GM21390 (cell line): Measurements from ENCODE around the gene PAQR5.
"Not testable (repeated sequence)": the region's sequence is repeated elsewhere in the genome, so short reads cannot be mapped to it uniquely, and the experiment has no call there.

Source experiments
- ATAC-seq: cut with Tn5 transposase; IDR thresholded peaks from one replicate; pipeline ENCODE4 v1.9.1; 2021; ENCODE audit not compliant: unreplicated experiment

PAQR5 gene

GRCh38 chr15:69346112-69346511 lies 47.4 kb downstream of the PAQR5 start:
- no peak for ATAC-seq

- ATAC-seq, result no peak
Observed at GRCh38 chr15:69351333-69351732, 52.6 kb downstream of the PAQR5 start.

DNA sequence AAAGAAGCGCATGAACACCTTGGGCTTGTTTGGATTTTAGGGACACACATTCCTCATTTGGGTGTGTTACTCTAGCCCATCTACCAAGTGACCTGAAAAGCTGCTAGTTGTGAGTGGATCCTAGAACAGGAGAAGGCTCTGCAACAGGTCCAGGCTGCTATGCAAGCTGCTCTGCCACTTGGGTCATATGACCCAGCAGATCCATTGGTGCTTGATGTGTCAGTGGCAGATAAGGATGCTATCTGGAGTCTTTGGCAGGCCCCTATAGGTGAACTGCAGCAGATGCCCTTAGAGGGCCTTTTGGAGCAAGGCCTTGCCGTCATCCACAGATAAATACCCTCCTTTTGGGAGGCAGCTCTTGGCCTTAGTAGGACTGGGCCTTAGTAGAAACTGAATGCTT lies 53.2 kb downstream of the PAQR5 start:
- no peak for ATAC-seq

GRCh38 chr15:69357773-69358771 lies 59.4 kb downstream of the PAQR5 start:
- ATAC-seq, result no peak

GRCh38 chr15:69358850-69359249 lies 60.1 kb downstream of the PAQR5 start:
- no peak for ATAC-seq

GRCh38 chr15:69359722-69360121 lies 61.0 kb downstream of the PAQR5 start:
- ATAC-seq, result no peak

DNA sequence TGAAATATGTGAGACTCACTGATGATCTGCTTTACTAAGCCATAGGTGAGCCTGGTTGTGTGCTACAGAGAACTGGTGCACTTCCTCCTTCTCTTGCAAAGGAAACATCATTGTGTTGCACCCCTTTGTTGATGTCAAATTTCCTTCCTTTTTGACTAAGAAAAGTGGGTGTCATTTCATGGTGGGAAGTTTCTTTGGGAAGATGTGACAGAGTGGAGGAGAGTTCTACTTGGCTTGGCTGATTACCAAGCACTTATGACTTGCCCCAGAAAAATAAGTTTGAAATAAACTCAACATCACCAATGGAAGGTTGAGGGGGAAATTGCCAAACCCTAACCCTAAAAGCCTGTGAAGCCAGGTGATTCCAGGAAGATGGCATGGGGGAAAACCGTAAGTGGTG lies 61.9 kb downstream of the PAQR5 start:
- no peak for ATAC-seq

DNA sequence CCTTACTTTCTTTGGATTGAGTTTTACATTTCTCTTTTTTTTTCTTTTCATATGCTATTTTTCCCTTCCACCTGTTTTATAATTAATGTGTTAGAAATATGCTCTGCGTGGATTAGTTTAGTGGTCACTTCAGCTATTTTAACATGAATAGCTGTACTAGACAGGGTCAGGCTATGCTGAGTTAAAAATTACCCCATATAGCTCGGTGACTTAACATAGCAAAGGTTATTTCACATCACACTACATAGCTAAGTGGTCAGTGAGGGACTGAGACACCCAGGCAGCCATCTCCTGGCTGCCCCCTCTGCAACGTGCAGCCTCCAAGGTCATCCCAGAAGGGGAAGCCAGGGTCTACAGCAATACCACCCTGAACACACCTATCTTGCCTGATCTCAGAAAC lies 68.5 kb downstream of the PAQR5 start:
- ATAC-seq, result no peak

DNA sequence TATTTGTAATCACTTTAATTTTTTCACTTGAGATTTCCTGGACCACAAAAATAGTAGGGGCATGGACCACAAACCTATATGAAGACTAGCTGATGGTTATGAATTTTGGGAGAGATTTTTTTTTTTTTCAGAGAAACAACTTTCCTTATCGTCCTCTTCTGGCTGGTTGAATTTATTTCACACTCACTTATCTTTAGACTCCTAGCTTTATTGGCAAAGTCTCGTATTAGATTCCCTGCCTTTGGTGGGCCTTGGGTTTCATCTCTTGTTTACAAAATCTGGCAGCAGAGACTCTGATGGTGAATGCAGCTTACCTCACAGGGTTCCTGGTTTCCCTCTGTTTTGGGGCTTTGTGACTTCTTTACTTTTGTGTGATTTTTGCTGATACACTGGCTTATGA lies 70.9 kb downstream of the PAQR5 start:
- ATAC-seq, result no peak

- ATAC-seq, result no peak
Observed at GRCh38 chr15:69373406-69373805, 74.7 kb downstream of the PAQR5 start.

GRCh38 chr15:69375151-69375790 lies 76.6 kb downstream of the PAQR5 start:
- ATAC-seq, result no peak

- no peak for ATAC-seq
Observed at GRCh38 chr15:69377216-69377970, 78.7 kb downstream of the PAQR5 start.

DNA sequence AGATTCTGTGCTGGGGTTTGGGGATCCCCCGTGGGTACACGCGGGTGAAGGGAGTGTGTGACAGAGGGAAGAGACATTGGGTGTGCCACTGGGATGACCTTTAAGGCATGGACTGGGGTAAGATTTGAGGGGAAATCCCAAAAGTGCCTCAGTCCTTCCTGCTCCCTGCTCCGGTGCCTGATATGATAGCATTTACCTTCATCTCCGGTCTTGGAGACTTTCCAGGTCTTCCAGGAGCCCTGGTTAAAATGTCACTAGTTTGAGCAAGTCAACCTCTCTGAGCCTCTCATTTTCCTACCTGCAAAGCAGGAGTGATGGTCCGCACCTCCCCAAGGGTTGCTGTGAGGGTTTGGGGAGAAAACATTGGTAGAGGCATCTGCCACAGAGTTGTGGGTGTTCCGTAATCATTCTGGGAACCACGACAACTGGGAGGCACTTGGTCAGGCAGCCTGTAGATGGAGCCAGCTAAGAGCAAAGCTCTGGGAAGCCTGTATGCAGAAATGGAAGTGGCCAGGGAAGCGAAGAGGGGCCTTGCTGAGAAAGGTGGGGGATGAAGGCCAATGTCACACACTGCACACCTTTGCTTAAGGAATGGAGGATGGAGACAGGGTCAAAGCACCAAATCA lies 81.5 kb downstream of the PAQR5 start:
- ATAC-seq, result no peak

GRCh38 chr15:69380726-69381105 lies 82.0 kb downstream of the PAQR5 start:
- no peak for ATAC-seq

GRCh38 chr15:69382176-69382575 lies 83.5 kb downstream of the PAQR5 start:
- ATAC-seq, result not testable (repeated sequence)

DNA sequence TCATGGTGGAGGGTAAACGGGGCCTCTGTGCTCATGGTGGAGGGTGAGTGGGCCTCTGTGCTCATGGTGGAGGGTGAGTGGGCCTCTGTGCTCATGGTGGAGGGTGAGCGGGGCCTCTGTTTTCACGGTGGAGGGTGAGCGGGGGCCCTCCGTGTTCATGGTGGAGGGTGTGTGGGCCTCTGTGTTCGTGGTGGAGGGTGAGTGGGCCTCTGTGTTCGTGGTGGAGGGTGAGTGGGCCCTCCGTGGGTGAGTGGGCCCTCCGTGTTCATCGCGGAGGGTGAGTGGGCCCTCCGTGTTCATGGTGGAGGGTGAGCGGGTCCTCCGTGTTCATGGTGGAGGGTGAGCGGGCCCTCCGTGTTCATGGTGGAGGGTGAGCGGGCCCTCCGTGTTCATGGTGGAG lies 85.4 kb downstream of the PAQR5 start:
- not testable (repeated sequence) for ATAC-seq

GRCh38 chr15:69384626-69385598 lies 86.2 kb downstream of the PAQR5 start:
- ATAC-seq, result no peak

GRCh38 chr15:69385831-69386230 lies 87.1 kb downstream of the PAQR5 start:
- ATAC-seq, result no peak

GRCh38 chr15:69386284-69386683 lies 87.6 kb downstream of the PAQR5 start:
- no peak for ATAC-seq

- no peak for ATAC-seq
Observed at GRCh38 chr15:69388260-69388705, 89.6 kb downstream of the PAQR5 start.
